T-helper 1 cell treated with Interleukin-12 subunit alpha and Interleukin-12 subunit beta and Interleukin-4 antibody, amounts not matched to agents 30 ng/mL and 1 ng/mL, for 36 hours (primary cell): ENCODE measurements around the gene CSTF2. TPM values are rescaled to one million over a fixed set of nuclear protein-coding genes. Genes with fewer than 3 reads are reported as not detected.

Experiments
- intact Hi-C: fragments of 100-400 bp; cut with micrococcal nuclease; formaldehyde crosslinking; loops from one replicate; pipeline ENCODE4 v1.15.1; 2024
- total RNA-seq: library from RNA; stranded (reverse); gene quantifications from 2 replicates; pipeline ENCODE4 v1.2.3, GENCODE V29; 2022

CSTF2 gene
- total RNA-seq, 1 donor from 2014 or later = 52.4 TPM

DNA sequence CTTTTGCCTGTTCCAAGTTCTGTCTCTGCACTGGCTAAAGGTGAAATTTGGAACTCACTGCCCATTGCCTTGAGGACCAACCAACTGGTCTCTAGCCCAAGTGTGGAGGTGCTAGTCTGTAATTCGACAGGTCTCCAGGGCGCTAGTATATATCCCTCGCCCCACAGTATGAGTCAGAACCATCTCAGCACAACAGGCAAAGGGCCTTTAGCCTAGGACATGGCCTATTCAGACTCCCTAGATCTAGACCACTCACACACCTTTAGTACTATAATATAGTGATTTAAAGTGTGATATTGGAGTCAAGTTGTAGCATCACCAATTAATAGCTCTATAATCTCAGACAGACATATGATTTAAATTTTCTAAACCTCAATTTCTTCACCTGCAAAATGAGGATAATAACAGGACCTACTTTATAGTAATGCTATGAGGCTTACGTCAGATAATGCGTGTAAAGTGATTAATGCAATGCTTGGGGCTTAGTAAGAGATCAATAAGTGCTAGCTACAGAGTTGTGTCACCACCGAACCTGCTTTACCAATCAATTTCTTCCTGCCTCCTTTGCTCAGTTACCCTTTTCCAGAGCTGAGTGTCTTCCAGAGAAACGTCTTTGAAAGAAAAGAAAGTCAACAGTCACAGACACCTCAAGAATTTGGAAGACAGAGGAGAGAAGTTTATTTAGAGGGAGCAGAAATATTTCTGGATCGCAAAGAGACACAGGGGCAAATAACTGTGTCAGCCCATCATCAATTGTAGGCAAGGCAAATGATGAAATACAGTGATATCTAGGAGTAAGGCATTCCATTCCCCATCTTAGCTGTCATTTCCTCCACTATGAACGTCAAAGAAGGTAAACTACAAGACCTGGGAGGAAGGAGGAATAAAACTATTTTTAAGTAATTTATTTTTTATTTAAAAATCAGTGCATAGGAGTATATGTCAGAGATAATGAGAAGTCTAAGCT is 51.7 kb downstream of the CSTF2 start:
- intact Hi-C loops = no loop called here

DNA sequence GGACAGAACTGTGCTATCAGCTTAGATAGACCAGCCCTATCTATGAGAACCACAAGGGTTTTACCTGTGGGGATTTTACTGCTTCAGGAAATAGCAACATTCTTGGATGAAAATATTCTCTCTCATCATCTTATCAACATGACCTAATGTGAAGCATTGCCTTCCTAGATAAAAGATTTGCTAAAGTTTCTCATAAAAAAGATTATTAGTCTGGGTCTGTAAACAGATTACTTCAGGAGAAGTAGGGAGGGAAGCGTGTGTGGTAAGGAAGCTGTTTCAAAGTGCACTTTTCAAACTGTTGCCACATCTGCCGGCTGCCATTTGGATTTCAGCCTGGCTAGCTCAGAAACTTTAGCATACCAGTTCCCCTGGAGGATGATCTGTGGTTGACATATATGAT is 54.1 kb downstream of the CSTF2 start, which contains the start of gene NOX1:
TSS of gene NOX1 (minus strand) at position 35 of the 400 bp plus-strand sequence. CDS start 220 bp downstream, outside the sequence.
- intact Hi-C loops = no loop called here

DNA sequence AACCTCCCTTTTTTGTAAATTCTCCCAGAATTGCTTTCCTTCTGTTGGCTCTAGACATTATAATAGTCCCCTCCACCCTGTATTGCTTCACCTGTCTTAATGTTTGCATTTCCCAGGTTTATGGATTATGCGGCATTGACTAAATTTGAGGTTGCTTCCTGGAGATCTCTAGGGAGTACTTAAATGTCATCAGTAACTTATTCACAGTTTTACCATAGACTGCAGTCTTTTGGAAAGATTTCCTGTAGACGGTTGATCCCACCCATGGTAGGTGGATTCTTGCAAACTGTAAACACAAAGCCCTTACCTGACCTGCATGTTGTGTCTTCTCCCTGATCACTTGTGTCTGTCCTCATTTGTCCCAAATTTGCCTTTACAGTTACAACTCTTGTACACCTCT is 60.2 kb downstream of the CSTF2 start:
- intact Hi-C loops = no loop called here

DNA sequence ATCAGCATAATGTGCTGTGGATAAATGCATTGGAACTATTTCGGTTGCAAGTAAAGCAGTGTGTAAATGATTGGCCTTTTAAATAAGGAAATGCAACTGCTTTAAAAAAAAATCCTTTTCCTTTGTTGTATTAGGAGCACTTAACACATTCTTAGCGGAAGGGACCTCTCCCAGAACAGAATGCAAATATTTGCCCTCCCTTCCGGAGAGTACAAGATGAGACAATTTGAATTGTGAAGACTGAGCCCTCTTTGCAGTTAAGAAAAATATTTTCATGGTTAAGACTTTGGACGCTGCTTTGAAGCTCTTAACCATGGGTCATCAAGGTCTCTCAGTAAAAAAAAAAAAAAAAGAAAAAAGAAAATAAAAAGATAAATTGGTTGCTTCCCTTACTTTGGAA is 63.5 kb downstream of the CSTF2 start:
- intact Hi-C loops = no loop called here

Other genes with a start within 250 kb of the CSTF2 start
- not detected in 2 replicates for gene TNMD, start 235.5 kb upstream of the CSTF2 start, total RNA-seq
- 0.27 TPM in 1 of 2 replicates, not detected in the other for gene TSPAN6, start 183.6 kb upstream of the CSTF2 start, total RNA-seq
- gene SRPX2, start 176.2 kb upstream of the CSTF2 start, total RNA-seq = not detected in 2 replicates
- not detected in 2 replicates for gene SYTL4, start 88.3 kb upstream of the CSTF2 start, total RNA-seq
- not detected in 2 replicates for gene NOX1, start 54.0 kb downstream of the CSTF2 start, total RNA-seq
- 0.27 and 0.39 TPM in 2 replicates for gene XKRX, start 108.5 kb downstream of the CSTF2 start, total RNA-seq
- not detected in 2 replicates for gene ARL13A, start 149.3 kb downstream of the CSTF2 start, total RNA-seq
- gene TRMT2B, start 231.7 kb downstream of the CSTF2 start, total RNA-seq = 23.2 and 23.3 TPM in 2 replicates